ENCODE results near the gene NOS1.
"Not testable (repeated sequence)": the region's sequence is repeated elsewhere in the genome, so short reads cannot be mapped to it uniquely, and the experiment has no call there.

Gene NOS1

GRCh38 chr12:117361347-117361751 lies at the start of gene NOS1:
TSS of gene NOS1 (minus strand) at chr12:117361626. CDS start at chr12:117331069, 30,557 bp downstream.
- DNase-seq (ENCODE audit: low read depth, low spot score), result no peak

DNA sequence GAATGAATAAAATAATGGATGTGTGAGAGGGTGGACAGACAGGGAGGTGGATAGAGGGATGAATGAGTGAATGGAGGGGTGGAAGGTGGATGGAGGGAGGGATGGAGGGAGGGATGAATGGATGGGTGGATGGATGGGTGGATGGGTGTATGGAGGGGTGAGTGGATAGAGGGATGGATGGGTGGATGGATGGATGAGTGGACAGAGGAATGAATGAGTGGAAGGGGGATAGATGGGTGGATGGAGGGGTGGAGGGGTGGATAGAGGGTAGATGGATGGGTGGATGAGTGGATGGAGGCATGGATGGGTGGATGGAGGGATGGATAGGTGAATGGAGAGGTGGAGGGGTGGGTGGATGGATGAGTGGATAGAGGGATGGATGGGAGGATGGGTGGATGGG lies 47.9 kb upstream of the NOS1 start:
- no peak for DNase-seq (ENCODE audit: low read depth, low spot score)

DNA sequence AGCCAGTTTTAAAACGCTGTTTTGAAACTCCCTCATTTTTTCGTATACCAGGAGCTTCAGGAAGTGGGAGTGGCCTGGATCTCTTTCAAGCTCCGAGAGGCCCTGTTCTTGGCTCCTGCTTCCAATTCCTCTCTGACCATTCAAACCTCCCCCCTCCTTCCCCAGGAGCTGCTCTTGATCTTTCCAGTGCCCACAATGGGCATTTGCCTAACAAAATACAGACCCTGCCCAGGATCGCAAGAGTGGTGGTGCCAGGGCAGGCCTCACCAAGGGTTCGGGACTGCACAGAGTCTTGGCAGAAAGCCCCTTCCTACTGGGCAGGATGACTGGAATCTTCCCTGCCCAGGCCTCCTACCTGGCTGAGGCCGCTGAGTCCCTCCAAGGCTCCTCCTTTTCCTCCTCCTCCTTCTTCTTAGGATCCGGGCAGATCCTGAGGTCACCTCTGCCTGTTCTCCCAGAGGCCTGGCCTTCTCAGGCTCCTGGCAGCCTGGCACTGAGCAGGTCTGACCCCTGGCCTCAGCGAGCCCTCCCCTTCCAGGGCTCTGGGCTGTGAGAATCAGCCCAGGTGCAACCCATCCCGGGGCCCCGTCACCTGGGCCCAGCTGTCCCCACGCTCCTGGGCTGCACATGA lies 46.9 kb upstream of the NOS1 start:
- no peak for DNase-seq (ENCODE audit: low read depth, low spot score)

DNA sequence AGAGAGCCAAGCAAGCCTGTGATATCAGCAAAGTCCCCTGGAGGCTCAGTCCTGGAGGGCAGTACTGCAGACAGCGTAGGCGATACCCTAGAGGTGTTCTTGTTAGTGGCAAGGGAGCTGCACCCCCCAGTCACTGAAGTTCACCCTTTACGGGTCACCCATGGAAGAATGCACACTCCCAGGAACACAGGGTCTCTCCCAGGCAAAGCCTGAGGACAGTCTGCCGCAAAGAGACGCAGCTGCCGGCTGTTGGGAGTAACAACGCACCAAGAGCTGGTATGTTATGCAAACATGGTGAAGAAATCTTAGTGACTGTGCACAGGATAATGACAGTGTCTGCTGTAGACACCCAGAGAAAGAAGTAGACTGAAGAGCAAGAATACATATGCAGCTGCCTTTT lies 43.5 kb upstream of the NOS1 start:
- no peak for DNase-seq (ENCODE audit: low read depth, low spot score)

GRCh38 chr12:117404203-117404853 lies 42.9 kb upstream of the NOS1 start:
- no peak for DNase-seq (ENCODE audit: low read depth, low spot score)

DNA sequence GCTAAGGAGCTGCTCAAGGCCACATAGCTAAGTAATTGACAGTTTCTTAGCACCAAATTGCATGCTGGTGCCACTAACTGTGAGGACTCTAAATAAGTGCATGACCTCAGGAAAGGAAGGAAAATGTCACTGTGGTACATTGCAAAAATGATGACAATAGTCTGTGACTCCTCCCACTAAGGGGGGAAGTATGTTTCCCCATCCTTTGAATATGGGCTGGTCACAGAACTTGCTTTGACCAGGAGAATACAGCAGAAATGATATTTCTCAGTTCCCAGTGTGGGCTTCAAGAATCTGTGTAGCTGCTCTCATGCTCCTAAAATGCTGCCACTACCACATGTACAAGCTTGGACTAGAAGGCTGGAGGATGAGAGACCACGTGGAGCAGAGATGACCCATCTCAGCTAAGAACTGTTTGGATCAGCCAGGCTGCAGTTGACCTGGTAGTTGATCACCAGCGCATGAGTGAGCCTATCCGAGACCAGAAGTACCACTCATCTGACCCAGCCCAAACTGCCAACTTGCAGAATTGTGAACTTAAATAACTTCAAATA lies 42.2 kb upstream of the NOS1 start:
- DNase-seq (ENCODE audit: low read depth, low spot score), result no peak

DNA sequence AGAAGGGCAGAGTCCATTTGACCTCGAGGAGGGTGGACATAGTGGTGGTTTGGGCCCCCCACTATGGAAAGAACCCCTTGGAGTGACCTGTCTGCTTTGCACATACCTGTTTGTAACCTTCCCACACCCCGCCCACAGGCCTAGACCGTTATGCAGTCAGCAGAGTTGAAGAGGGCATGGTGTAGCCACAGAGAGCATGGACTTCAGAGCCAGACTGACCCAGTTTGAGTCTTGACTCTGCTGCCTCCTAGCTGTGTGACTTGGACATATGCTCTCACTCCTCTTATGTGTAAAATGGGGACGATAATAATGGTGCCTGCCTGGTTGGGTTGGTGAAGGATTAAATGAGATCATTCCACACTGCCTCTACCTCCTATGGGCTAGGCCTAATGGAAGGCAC lies 40.9 kb upstream of the NOS1 start:
- no peak for DNase-seq (ENCODE audit: low read depth, low spot score)

DNA sequence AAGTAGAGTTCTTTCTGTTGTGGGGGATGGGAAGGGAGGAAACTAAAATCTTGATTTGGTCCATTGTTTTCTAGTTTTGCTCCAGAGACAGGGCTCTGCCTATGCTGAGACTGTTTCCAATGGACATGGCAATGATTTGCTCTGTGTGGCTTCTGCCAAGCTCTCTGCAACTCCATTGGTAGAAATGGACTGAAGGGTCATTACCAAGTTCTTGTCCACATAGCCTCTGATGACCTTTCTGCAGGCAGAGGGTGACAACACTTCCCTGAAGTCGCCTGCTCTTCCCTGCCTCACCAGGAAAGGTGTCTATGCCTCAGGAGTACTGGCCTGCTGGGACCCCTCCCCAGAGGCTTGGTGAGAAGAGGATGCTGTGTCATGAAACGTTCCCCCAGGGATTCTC lies 39.5 kb upstream of the NOS1 start:
- DNase-seq (ENCODE audit: low read depth, low spot score), result no peak

DNA sequence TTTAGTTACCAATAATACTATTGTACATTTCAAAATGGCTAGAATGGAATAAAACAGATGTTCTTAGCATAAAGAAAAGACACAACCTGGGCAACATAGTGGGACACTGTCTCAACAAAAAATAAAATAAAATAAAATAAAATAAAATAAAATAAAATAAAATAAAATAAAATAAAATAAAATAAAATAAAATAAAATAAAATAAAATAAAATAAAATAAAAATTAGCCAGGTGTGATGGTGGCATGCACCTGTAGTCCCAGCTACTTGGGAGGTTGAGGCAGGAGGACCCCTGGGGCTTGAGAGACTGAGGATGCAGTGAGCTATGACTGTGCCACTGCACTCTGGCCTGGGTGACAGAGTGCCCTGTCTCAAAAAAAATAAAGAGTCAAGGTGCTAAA lies 37.1 kb upstream of the NOS1 start:
- not testable (repeated sequence) for DNase-seq (ENCODE audit: low read depth, low spot score)

DNA sequence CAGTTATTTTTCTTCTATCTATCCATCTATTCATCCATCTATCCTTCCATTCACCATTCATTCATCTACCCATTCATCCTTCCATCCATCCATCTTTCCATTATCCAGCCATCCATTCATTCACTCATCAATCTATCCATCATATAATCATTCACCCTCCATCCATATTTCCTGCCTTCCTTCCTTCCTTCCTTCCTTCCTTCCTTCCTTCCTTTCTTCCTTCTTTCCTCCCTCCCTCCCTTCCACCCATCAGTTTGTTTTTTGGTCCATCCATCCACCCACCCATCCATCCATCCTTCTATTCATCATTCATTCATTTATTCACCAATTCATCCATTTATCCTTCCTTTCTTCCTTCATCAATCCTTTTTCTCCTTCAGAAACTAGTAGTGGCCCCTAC lies 34.3 kb upstream of the NOS1 start:
- no peak for DNase-seq (ENCODE audit: low read depth, low spot score)

DNA sequence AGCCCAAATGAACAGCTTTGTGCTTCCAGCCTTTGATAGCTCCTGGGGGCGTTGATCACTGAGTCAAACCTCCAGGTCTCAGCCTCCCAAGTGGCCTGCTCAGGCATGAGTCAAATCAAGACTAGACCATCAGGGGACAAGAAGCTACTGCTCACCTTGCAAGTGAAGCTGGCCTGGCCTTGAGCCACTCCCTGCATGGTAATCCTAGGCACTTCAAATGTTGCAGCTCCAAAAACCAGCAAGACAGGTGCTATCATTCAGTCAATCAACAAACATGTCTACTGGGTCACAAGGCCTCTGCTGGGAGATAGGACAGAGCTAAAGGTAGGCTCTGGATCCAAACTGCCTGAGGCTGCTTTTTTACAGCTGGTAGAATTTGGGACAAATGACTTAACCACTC lies 33.1 kb upstream of the NOS1 start:
- DNase-seq (ENCODE audit: low read depth, low spot score), result no peak

DNA sequence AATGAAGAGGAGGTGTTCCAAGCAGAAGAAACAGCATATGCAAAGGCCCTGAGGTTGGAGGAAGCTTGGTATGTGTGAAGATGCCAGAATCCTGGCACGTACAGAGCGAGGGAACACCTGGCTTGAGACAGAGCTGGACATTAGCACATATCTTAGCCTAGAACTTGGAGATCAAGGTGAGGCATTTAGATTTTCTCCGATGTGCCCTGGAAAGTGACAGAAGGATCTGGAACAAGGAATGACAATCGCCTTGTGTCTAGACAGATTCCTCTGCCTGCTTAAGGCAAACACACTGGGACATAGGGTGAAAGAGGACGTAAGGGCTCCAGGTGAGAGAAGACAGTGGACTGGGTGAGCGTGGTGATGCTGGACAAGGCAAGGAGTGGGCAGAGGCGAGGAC lies 32.2 kb upstream of the NOS1 start:
- DNase-seq (ENCODE audit: low read depth, low spot score), result no peak

GRCh38 chr12:117390866-117391265 lies 29.4 kb upstream of the NOS1 start:
- DNase-seq (ENCODE audit: low read depth, low spot score), result no peak

- no peak for DNase-seq (ENCODE audit: low read depth, low spot score)
Observed at GRCh38 chr12:117388951-117389446, 27.6 kb upstream of the NOS1 start.

- DNase-seq (ENCODE audit: low read depth, low spot score), result no peak
Observed at GRCh38 chr12:117387832-117388231, 26.4 kb upstream of the NOS1 start.

DNA sequence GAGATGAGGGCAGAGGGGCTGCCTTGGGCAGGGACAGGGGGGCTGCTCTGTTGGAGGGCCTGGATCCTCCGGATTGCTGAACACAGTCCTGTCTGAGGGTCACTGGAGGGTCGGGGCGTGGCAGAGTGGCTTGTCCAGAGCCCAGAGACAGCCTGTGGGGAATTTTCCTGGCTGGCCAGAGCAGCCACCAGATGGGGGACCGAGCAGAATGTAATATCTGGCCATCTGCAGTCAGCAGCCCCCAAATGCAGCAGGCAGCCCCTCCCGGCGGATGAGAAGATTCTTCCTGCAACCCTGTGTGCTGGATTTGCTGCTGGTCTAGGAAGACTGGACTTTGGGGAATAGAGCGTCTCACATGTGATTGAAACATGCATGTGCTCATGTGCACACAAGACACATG lies 23.3 kb upstream of the NOS1 start:
- DNase-seq (ENCODE audit: low read depth, low spot score), result no peak

DNA sequence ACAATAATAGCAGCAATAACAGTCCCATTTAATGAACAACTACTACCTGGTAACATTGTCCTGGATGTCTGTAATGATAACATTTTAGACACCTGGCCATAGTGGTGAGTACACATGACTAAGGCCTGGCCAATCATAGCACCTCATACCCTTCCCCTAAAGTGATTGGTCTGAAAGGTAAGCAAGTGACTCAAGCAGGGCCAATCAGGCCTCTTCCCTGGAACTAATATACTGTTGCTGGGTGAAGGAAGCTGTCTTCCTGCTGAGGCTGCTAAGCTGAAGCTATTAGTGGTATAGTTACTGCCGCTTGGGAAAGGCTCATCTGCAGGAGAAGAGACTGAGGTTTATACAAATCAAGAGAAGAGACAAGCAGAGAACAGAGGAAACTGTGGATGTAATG lies 18.7 kb upstream of the NOS1 start:
- no peak for DNase-seq (ENCODE audit: low read depth, low spot score)

- no peak for DNase-seq (ENCODE audit: low read depth, low spot score)
Observed at GRCh38 chr12:117377758-117378157, 16.3 kb upstream of the NOS1 start.

DNA sequence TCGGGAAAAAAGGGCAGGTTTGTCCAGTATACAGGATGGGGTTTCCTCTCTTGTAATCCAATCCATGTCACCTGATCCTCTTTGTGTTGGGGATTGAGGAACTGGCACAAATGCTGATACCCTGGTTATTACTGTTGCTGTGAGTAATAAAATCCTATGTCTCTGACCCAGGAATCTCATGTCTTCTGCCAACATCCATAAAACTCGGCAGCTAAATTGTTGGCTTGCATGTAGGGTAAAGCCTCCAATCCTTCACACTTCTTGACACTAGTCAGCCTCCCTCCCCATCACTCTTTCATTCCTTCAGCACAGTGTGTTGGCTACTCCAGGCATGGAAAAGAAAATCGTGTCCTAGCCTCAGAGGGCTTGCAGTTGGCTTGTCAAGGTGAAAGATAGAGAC lies 9.2 kb upstream of the NOS1 start:
- DNase-seq (ENCODE audit: low read depth, low spot score), result no peak

GRCh38 chr12:117370000-117370399 lies 8.6 kb upstream of the NOS1 start:
- not testable (repeated sequence) for DNase-seq (ENCODE audit: low read depth, low spot score)

- no peak for DNase-seq (ENCODE audit: low read depth, low spot score)
Observed at GRCh38 chr12:117367006-117367638, 5.7 kb upstream of the NOS1 start.

DNA sequence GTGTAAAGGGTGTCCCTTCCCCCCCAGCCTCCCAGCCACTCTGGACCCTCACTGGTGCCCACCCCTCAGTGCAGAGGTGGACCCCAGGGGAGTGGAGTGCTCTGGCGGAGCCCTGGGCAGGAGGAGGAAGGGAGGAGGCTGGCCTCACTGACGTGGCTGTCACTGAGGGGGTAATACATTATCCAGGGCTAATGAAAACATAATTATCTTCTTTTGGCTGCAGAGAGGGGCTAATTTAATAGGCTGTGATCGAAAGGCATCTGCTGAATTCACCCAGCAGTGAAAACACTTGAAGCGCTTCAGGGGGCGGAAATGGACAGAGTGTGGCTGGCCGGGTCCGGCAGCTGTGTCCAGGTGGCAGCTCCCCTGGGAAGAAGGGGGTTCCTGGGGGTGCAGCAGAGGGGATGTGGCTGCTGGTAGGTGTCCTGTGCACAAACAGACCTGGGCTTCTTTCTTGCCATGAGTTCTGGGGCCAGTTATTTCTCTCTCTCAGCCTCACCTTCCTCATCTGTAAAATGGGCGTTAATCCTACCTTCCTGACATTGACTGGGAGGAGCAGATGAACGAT lies 3.7 kb upstream of the NOS1 start:
- DNase-seq (ENCODE audit: low read depth, low spot score), result no peak
